ENCODE results near the gene EIF6. TPM values are rescaled to one million over a fixed set of nuclear protein-coding genes. Genes with fewer than 3 reads are reported as not detected.
A peak's percentile ranks its signal among the peaks of the same experiment; 100 is the strongest.

EIF6 gene
- total and polyA plus RNA-seq, 2 donors (not counting 3 experiments of a cell fraction or from before 2014, with no cell fraction given) = 153 to 286 TPM

DNA sequence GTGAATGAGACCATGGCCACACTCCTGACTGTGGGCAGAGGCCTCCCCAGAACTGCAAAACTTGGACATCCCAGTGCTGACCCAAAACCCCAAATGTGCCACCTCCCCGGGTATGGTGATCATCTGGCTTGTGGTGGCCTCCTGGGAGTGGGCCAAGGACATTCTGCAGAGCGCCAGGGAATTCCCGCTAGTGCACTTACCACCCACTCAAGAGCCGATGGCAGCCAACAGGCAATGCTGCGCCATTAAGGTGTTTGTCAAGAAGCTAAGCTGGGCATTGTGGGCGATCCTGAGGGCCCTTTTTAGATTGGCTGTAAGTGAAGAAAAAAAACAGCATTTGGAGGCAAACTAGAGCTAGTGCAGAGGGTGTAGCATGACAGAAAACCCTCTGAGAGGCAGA is 48.7 kb downstream of the EIF6 start:
- H4K20me1 ChIP-seq (replicated peaks; ENCODE audit: control insufficient read depth, extremely low read depth, insufficient read depth, low read length) = no peaks in the 10 kb centered on the region
- no TSS peak for BruUV-seq (replicated peaks)
- H3K27ac ChIP-seq (ENCODE audit: insufficient read depth, low read depth, low read length) = no peak overlapping the region
- no peak overlapping the region for H3K4me3 ChIP-seq (replicated peaks in 1 of 3; ENCODE audit: insufficient read depth in 1 of 3, low read depth in 1 of 3, low read length in 3 of 3)
- CTCF ChIA-PET = no interaction called here
- peaks cover 15 to 33% of the 10 kb centered on the region in 2 experiments for H3K27me3 ChIP-seq (ENCODE audit: control insufficient read depth in 2 of 2, insufficient read depth in 2 of 2, low read length in 2 of 2)
- no peak for TF ChIP-seq EZH2 (IDR thresholded peaks at IDR 0.05; ENCODE audit: borderline replicate concordance, low read depth, low read length, severe bottlenecking)
- TF ChIP-seq POLR2A (IDR thresholded peaks at IDR 0.05; ENCODE audit: low read depth, low read length) = no peak
- H3K9me3 ChIP-seq (replicated peaks; ENCODE audit: control insufficient read depth, insufficient read depth, low read length) = no peaks in the 10 kb centered on the region
- H3K9ac ChIP-seq (replicated peaks; ENCODE audit: extremely low read depth, insufficient read depth, low read length) = no peak overlapping the region
- FAIRE-seq = no peak
- dilution Hi-C loops (cut with MboI; ENCODE audit: extremely low pct_ligation_motif_present, low sequenced_read_pairs) = no loop called here
- no peak overlapping the region for H3K4me2 ChIP-seq (ENCODE audit: insufficient read depth, low read length)
- DNase-seq (ENCODE audit: low read depth, low spot score) = no peak
- no peaks in the 10 kb centered on the region for H3K79me2 ChIP-seq (ENCODE audit: control insufficient read depth, insufficient read depth, low read length)
- no peak overlapping the region for H2AFZ ChIP-seq (ENCODE audit: low read depth, low read length)
- no peaks in the 10 kb centered on the region for H3K9me1 ChIP-seq (replicated peaks; ENCODE audit: control insufficient read depth, extremely low read depth, insufficient read depth, low read length)
- POLR2A ChIA-PET = no interaction called here
- intact Hi-C loops (cut with micrococcal nuclease) = no loop called here
- no peaks in the 10 kb centered on the region for H3K4me1 ChIP-seq (ENCODE audit: control insufficient read depth, extremely low read depth, insufficient read depth, low read length)
- no peaks in the 10 kb centered on the region for H3K36me3 ChIP-seq (ENCODE audit: control insufficient read depth in 2 of 2, extremely low read depth in 1 of 2, insufficient read depth in 2 of 2, low read length in 2 of 2)

DNA sequence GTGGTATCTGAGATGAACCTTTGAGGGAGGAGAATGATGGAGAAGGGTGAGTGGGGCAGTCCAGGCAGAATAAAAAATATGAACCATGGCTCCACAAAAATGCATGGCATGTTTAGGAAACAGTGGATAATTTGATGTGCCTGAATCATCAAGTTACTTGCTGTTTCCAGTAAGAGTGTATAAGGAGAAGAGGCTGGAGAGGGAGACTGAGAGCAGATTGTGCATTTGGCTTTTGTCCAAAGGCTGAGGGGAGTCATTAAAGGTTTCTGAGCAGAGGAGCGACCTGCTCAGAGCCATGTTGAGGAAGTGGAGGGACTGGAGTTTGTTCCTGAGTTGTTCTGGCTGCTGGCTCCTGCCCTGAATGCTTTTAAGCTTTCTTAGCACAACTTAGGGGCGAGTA is 52.0 kb downstream of the EIF6 start:
- no TSS peak for BruUV-seq (replicated peaks)
- FAIRE-seq (no peak), DNase-seq (ENCODE audit: low read depth, low spot score) (peak; percentile 16)
- dilution Hi-C loops (cut with MboI; ENCODE audit: extremely low pct_ligation_motif_present, low sequenced_read_pairs) = no loop called here
- Histone ChIP-seq H3K4me2 (ENCODE audit: insufficient read depth, low read length) (no peak overlapping the region), H3K36me3 (ENCODE audit: control insufficient read depth in 2 of 2, extremely low read depth in 1 of 2, insufficient read depth in 2 of 2, low read length in 2 of 2) (no peaks in the 10 kb centered on the region), H3K4me3 (replicated peaks in 1 of 3; ENCODE audit: insufficient read depth in 1 of 3, low read depth in 1 of 3, low read length in 3 of 3) (no peak overlapping the region), H3K79me2 (ENCODE audit: control insufficient read depth, insufficient read depth, low read length) (no peaks in the 10 kb centered on the region), H3K9ac (replicated peaks; ENCODE audit: extremely low read depth, insufficient read depth, low read length) (no peak overlapping the region), H3K9me1 (replicated peaks; ENCODE audit: control insufficient read depth, extremely low read depth, insufficient read depth, low read length) (no peaks in the 10 kb centered on the region), H4K20me1 (replicated peaks; ENCODE audit: control insufficient read depth, extremely low read depth, insufficient read depth, low read length) (no peaks in the 10 kb centered on the region), H2AFZ (ENCODE audit: low read depth, low read length) (no peak overlapping the region), H3K27ac (ENCODE audit: insufficient read depth, low read depth, low read length) (no peak overlapping the region), H3K9me3 (replicated peaks; ENCODE audit: control insufficient read depth, insufficient read depth, low read length) (no peaks in the 10 kb centered on the region), H3K27me3 (ENCODE audit: control insufficient read depth in 2 of 2, insufficient read depth in 2 of 2, low read length in 2 of 2) (peaks cover 15 to 27% of the 10 kb centered on the region in 2 experiments), H3K4me1 (ENCODE audit: control insufficient read depth, extremely low read depth, insufficient read depth, low read length) (no peaks in the 10 kb centered on the region)
- ChIA-PET POLR2A (no interaction called here), CTCF (no interaction called here)
- intact Hi-C loops (cut with micrococcal nuclease) = no loop called here
- TF ChIP-seq POLR2A (IDR thresholded peaks at IDR 0.05; ENCODE audit: low read depth, low read length) = no peak
- TF ChIP-seq GATA2 (IDR thresholded peaks at IDR 0.05; ENCODE audit: insufficient read depth, insufficient read length, low read depth, low read length) = no peak
- no peak for TF ChIP-seq POLR2AphosphoS5 (IDR thresholded peaks at IDR 0.05; ENCODE audit: insufficient read depth, low read depth, low read length)
- no peak for TF ChIP-seq JUN (IDR thresholded peaks at IDR 0.05; ENCODE audit: borderline replicate concordance, insufficient read depth, insufficient read length, low read depth)
- TF ChIP-seq, protein P1, sequence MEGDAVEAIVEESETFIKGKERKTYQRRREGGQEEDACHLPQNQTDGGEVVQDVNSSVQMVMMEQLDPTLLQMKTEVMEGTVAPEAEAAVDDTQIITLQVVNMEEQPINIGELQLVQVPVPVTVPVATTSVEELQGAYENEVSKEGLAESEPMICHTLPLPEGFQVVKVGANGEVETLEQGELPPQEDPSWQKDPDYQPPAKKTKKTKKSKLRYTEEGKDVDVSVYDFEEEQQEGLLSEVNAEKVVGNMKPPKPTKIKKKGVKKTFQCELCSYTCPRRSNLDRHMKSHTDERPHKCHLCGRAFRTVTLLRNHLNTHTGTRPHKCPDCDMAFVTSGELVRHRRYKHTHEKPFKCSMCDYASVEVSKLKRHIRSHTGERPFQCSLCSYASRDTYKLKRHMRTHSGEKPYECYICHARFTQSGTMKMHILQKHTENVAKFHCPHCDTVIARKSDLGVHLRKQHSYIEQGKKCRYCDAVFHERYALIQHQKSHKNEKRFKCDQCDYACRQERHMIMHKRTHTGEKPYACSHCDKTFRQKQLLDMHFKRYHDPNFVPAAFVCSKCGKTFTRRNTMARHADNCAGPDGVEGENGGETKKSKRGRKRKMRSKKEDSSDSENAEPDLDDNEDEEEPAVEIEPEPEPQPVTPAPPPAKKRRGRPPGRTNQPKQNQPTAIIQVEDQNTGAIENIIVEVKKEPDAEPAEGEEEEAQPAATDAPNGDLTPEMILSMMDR (IDR thresholded peaks at IDR 0.05; ENCODE audit: extremely low read depth in 1 of 2, insufficient read depth in 1 of 2, low read depth in 1 of 2, low read length in 2 of 2) = no peak
- no peak for TF ChIP-seq MYC (IDR thresholded peaks at IDR 0.05; ENCODE audit: low read depth, low read length)
- TF ChIP-seq FOS (IDR thresholded peaks at IDR 0.05; ENCODE audit: borderline replicate concordance, insufficient read depth, low read length) = no peak
- TF ChIP-seq, protein P2, sequence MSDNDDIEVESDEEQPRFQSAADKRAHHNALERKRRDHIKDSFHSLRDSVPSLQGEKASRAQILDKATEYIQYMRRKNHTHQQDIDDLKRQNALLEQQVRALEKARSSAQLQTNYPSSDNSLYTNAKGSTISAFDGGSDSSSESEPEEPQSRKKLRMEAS (IDR thresholded peaks at IDR 0.05; ENCODE audit: insufficient read depth, insufficient read length) = no peak
- no peak for TF ChIP-seq EZH2 (IDR thresholded peaks at IDR 0.05; ENCODE audit: borderline replicate concordance, low read depth, low read length, severe bottlenecking)

Data from endothelial cell of umbilical vein (primary cell).